ENCODE results near the gene GRB14.
"Not testable (repeated sequence)": the region's sequence is repeated elsewhere in the genome, so short reads cannot be mapped to it uniquely, and the experiment has no call there.

The GRB14 gene

DNA sequence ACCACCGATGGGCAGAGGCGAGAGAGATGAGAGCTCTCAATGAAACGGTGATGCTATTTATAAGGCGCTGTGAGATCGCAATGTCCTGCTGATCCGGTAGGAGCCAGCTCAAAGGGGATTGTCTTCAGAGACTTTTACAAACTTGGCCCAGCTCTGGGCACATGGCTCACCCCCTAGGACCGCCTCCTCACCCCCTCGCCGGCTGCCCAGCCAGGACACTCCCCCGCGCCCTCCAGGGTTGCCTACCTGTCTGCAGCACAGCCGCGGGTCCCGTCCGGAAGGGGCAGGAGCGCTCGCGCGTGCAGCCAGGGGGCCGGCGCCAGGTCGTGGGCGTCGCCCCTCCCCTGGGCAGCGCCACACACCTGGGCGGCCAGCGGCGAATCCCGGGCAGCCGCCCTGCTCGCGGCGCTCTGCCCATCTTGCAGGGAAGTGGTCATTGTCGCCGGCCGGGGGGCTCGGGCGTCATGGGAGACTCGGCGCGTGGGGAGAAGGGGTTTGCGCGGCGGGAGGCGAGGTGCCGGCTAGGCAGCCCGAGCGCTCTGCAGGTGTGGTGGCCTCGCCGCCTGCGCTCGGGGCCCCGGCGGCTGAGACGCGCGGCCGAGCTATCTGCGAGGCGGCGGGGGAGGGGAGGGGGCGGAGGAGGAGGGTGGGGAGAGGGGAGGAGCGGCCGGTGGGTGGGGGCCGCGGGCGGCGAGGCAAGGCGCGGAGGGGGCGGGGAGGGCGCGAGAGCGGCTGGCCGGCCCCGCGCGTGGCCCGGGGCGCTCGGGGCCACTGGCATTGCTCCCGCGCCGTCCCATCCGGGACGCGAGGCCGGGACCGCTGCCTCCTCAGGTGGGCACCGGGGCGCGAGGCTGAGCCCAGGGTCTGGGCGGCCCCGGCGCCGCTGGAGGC lies at the start of gene GRB14:
TSS of gene GRB14 (minus strand) at position 610 of the 891 bp plus-strand sequence. CDS start at position 437, 173 bp downstream.
- DNase-seq (ENCODE audit: low read depth): peak; percentile 34

DNA sequence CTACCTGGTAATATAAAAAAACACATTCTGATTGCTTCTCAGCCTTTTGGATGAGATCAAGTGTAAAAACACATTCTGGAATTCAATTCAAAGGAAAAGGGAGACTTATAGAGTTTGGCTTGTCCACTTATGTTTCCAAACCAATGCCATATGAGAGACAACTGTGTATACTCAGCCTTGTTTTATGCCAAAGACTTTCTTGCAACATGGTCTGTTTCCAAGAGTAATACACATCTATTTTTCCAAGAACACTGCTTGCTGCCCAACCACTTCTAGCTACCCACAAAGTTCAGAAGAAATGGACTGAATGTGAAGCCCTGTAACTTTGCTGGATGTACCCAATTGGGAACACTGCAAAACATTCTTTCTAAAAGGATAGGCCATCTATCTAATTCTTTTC lies 48.0 kb upstream of the GRB14 start:
- DNase-seq (ENCODE audit: low read depth): no peak

GRCh38 chr2:164667566-164667965 lies 46.3 kb upstream of the GRB14 start:
- DNase-seq (ENCODE audit: low read depth): no peak

DNA sequence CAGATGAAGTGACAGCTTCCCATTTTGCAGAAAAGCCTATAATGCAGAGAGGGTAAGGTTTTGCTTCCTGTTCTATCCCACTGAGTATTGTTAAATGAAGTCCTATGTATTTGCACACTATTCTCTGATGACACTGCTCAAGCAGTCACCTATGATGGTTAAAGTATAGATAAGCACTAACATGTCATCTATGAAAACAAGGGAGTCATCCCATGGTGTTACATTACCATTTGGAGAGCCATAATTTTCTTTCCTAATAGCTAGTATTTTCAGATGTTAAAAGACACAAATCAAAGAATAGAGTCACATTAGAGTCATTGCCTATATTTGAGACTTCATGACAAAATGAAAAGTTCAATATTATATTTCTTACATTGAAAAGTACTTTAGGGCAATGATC lies 42.8 kb upstream of the GRB14 start:
- DNase-seq (ENCODE audit: low read depth): no peak

- DNase-seq (ENCODE audit: low read depth): no peak
Observed at GRCh38 chr2:164662868-164663631, 41.8 kb upstream of the GRB14 start.

GRCh38 chr2:164662066-164662465 lies 40.8 kb upstream of the GRB14 start:
- DNase-seq (ENCODE audit: low read depth): no peak

DNA sequence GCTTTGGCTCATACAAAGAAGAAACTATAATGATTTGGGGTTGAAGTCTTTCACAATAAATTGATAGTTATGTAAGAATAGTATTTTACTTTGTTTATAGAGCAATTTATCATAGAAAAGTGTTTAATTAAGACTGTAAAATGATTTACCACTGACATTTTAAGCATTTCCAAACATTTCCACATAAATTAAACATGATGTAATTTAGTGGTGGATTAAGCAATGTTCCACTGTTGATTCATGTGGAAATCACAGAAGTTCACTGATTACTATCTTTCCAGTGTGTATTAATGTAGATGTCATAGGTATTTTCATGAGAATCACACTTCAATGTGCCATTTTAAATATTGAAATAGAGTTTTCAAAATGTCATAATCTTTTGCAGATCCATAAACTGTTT lies 40.1 kb upstream of the GRB14 start:
- peak; percentile 31 for DNase-seq (ENCODE audit: low read depth)

DNA sequence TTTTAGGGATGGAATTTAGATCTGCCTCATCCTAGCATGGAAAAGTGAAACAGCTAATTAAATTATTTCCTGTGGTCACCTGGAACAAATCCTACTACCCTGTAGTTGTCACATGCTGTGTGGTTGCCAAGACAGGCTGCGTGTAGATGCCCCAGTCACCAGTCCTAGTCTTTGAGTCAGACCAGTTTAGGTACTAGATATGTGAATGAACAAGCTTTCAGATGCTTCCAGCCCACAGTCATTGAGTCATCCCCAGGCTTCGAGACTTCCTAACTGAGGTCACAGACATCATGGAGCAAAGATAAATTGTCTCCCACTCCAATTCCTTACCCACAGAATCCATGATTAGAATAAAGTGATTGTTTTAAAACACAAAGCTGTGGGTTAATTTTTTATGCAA lies 35.8 kb upstream of the GRB14 start:
- peak; percentile 81 for DNase-seq (ENCODE audit: low read depth)

- peak; percentile 32 for DNase-seq (ENCODE audit: low read depth)
Observed at GRCh38 chr2:164655750-164656149, 34.5 kb upstream of the GRB14 start.

DNA sequence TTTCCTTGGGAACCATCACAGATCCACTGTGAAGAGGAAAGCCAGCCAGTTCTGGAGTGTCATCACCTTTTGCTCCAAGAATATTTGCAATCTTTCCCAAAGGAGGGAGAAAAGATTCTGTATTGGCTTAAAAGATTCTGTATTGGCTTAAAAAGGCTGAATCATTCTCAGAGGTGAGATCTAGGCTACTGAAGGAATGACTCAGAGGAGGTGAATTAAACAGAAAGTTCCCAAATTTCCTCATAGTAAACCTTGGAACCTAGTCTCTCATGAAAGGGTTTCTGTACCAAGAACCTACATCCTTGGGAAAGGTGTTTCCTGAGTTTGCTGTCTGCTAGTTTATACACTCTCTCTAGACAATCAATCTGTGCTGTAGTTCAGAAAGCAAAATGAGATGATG lies 34.1 kb upstream of the GRB14 start:
- DNase-seq (ENCODE audit: low read depth): peak; percentile 35

GRCh38 chr2:164651361-164651760 lies 30.1 kb upstream of the GRB14 start:
- DNase-seq (ENCODE audit: low read depth): no peak

- no peak for DNase-seq (ENCODE audit: low read depth)
Observed at GRCh38 chr2:164644036-164644700, 22.9 kb upstream of the GRB14 start.

DNA sequence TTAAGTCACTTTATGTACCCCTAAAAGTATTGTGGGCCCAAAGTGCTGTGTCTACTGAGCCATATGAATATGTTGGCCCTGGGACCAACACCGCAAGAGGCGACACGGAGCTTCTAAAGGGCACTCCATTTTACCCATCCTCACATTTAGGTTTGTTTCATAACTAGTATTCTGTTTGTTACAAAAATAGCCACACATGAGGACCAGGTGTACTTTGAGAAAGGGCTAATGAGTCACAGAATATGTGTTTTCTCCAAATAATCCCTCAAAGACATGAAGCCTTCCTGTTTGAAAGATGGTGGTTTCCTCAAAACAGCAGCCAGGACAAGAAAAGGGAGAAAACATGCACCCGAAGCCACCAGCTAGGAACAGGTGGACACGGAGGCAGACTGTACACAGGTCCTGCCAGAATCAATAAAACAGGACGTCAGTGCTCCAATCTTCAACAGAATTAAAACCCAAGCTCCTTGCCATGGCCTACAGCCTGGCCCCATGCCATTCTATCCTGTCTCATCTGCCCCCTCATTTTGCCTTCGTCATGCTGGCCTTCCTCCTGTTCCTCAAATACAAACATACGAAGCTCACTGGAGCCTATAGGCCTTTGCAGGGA lies 21.8 kb upstream of the GRB14 start:
- DNase-seq (ENCODE audit: low read depth): no peak

GRCh38 chr2:164642268-164642667 lies 21.0 kb upstream of the GRB14 start:
- DNase-seq (ENCODE audit: low read depth): no peak

- not testable (repeated sequence) for DNase-seq (ENCODE audit: low read depth)
Observed at GRCh38 chr2:164628319-164628718, 7.0 kb upstream of the GRB14 start.

GRCh38 chr2:164625378-164625971 lies 4.2 kb upstream of the GRB14 start:
- peak; percentile 65 for DNase-seq (ENCODE audit: low read depth)

DNA sequence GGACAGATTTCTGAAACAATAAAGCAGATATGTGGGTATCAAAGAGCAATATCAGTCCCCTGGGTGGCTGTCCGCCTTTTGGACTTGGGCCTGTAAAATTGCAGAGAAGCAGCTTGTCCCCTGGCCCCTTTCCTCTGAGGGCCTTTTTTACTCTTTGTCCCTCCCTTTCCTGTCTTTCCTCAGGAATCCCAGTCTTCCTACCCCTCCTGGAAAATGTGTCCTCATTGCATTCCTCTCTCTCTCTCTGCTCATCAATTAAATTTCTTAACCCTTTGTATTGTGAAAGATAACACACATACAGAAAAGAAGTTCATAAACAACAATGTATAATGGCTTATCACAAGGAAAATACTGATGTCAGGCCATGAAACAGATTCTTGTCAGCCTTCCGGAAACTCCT lies 3.0 kb upstream of the GRB14 start:
- DNase-seq (ENCODE audit: low read depth): no peak

DNA sequence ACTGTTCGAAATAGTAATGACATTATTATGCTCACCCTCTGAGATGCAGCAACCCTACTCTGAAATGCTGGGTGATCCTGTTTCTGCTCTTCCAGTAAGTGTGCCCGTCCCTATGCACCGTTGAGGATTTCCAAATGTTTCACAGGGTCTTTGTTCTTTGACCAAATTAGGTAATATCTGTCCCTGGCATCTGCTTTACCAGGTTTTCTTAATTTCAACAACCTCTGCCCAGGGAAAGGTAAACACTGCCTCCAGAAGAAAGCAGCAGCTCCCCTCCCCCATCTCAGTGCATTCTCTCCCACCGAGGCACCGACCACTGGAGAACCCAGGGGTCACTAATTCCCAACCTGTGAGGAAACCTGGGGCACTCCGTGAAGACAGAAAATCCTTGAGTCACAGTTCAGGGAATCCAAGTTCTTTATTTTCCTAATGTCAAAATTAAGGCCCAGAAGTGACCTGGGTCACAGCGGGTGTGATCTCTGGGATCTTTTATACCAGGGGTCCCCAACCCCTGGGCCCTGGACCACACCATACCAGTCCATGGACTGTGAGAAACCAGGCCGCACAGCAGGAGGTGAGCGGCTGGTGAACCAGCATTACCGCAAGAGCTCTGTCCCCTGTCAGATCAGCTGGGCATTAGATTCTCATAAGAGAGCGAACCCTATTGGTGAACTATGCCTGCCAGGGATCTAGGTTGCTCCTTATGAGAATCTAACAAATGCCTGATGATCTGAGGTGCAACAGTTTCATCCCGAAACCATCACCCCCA lies 1.2 kb upstream of the GRB14 start:
- no peak for DNase-seq (ENCODE audit: low read depth)

- no peak for DNase-seq (ENCODE audit: low read depth)
Observed at GRCh38 chr2:164621764-164622105, 453 bp upstream of the GRB14 start.

GRCh38 chr2:164620457-164620856 lies 825 bp downstream of the GRB14 start:
- no peak for DNase-seq (ENCODE audit: low read depth)

DNA sequence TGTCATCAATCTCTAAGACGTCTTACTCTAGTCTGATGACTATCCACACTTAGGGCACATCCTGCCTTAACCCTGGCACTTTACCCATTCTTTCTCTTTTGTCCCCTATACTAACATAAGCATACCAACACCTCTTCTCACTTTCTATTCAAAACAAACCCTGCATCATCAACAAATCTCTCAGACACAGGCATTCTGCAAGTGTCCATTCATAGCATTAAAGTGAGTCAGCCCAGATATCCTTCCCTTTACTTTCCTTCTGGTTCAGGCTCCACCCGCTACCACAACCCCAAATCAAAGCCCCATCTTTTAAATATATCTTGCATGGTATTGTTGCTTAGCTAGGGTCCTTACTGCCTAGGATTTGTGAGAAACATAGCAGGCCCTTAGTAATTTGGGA lies 3.8 kb downstream of the GRB14 start:
- peak; percentile 58 for DNase-seq (ENCODE audit: low read depth)

All from ELR (cell line).